Left forelimb (tissue), 1 donor: ENCODE results near the gene NDUFV2.

ENCODE experiments used
- DNase-seq: peaks from one replicate; pipeline ENCODE4 v3.0.0-alpha.2; 2018; ENCODE audit warnings: low spot score

The NDUFV2 gene

DNA sequence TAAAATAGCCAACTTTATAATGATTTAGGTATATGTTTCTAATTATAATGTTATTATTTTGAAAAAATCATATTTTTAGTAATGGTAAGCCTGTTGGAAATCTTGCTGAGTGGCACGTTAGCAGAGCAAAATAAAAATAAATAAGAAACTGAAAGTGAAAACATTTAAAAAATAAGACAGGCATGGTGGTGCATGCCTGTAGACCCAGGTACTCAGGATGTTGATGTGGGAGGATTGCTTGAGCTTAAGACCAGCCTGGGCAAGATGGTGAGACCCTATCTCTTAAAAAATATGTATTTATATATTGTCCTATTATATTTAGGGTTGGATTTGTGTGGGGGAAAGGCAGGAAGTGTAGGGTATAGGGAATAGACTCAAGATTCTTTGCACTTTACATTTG lies 18.3 kb downstream of the NDUFV2 start:
- DNase-seq: no peak

DNA sequence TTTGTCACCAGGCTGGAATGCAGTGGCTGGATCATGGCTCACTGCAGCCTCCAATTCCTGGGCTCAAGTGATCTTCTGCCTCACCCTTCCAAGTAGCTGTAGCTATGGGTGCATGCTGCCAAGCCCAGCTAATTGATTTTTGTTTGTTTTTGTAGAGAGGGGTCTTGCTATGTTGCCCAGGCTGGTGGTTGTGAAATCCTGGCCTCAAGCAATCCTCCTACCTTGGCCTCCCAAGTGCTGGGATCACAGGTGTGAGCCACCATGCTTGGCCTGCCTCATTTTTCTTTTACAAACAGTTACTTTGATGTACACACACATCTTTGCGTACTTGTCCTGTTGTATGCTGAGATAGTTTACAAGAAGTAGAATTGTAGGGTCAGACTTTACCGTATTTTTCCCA lies 21.0 kb downstream of the NDUFV2 start:
- DNase-seq: no peak

DNA sequence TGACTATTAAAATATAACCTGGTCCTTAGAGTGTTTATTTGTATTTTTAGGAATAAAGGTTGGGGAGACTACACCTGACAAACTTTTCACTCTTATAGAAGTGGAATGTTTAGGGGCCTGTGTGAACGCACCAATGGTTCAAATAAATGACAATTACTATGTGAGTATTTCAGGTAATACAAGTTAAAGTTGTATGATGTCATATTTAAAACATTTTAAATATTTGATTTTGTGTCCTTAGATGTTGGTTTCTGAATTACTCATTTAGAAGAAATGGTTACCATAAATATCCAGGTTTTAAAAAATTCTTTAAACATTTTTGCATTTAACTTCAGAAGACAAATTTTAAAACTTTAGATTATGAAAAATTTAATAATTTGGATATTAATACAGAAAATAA lies 22.3 kb downstream of the NDUFV2 start:
- no peak for DNase-seq

DNA sequence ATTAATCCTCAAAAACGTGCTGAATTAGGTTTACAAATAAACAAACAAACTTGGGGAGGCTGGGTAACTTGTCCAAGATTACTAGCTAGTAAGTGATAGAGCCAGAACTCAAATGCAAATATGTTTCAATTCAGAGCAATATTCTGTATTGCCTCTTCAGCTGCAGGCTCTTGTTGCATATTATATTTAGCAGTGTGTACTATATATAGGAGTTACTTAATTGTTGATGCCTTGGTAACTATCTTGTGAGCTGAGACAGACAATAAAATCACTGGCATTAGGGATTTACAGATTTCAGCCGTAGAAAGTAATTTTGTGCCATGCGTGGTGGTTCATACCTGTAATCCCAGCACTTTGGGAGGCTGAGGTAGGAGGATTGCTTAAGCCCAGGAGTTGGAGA lies 23.8 kb downstream of the NDUFV2 start:
- no peak for DNase-seq

DNA sequence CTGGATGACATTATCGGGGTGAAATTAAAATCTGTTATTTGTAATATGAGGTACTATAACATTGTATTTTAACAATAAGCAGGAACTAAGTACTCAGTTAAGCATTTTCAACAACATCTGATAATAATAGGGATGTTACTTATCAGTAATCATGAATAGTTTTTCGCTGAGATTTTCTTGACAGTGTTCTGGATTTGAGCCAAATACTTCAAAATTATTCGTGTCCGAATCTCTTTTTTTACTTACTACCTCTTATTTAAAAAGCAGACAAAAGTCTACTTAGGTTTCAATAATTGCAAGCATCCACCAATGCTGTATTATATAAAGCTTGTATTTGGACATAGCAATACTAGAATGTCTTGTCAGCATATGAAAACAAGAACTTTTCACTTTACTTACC lies 27.7 kb downstream of the NDUFV2 start:
- no peak for DNase-seq

DNA sequence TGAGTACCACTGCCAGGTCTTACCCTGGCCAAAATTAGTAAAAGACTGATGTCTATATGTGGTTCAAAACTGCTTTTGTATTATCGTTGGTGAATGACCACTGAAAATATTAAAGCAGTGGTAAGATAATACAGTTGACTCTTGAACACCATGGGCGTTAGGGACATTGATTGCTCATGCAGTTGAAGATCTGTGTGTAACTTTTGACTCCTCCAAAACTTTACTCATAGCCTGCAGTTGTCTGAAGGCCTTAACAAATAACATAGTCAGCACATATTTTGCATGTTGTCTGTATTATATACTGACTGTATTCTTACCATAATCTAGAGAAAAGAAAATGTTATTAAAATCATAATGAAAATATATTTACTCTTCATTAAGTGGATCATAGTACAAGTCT lies 28.3 kb downstream of the NDUFV2 start:
- DNase-seq: no peak

DNA sequence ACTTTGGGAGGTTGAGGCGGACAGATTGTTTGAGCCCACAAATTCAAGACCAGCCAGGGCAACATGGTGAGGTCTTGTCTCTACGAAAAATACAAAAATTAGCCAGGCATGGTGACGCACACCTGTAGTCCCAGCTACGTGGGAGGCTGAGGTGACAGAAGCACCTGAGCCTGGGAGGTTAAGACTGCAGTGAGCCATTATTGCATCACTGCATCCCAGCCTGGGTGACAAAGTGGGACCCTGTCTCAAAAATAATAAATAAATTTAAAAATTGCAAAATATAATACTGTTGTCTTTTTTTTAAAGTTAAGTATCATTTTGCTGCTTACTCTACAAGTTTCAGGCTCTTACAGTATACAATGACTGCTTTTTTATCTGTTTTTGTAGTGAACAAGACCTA lies 30.1 kb downstream of the NDUFV2 start:
- DNase-seq: no peak

DNA sequence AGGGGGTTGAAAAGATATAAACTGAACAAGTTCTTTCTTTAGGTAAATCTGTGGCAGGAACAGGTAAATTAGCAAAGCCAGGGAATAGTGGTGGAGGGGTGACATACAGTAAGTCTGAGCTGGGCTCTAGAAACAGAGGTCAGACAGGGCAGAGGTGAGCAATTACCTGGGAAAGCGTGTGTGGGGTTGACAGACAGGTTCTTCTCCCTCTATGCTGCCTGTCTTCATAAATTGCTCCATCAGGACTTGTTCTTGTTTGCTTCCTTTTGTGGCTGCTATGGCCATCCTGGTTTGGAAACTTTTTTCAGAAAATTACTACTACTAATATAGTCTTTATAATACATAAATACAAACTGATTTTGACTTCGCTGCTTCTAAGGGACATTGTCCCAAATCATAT lies 30.7 kb downstream of the NDUFV2 start:
- no peak for DNase-seq

DNA sequence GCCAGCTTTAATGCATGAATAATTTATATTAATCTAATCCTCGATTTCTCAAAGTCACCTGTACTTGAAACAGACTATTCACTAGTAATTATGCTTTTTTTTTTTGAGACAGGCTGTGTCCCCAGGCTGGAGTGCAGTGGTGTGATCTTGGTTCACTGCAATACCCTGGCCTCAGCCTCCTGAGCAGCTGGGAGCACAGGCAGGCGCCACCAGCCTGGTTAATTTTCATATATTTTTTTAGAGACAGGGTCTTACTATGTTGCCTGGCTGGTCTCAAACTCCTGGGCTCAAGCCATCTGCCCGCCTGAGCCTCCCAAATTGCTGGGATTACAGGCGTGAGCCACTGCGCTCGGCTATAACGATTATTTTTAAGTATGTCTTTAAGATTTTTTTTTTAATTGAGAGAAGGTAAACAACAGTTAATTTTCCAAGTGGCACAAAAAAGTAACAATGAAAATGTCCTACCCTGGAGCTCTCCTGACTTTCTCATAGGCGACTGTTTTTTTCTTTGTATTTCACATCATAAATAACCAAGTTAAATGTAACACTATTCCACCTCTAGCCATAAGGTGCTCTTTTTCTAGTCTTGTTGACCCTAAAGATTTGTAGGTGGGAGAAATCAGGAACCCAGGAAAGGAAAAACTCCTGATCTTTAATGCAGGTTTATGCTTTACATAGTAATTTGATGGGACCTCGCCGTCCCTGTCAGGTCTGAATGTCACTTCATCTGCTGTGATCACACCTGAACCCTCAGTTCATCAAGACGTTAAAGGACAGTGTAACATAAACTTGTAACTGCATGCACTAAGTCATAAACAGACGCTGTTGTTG lies 32.8 kb downstream of the NDUFV2 start:
- no peak for DNase-seq

DNA sequence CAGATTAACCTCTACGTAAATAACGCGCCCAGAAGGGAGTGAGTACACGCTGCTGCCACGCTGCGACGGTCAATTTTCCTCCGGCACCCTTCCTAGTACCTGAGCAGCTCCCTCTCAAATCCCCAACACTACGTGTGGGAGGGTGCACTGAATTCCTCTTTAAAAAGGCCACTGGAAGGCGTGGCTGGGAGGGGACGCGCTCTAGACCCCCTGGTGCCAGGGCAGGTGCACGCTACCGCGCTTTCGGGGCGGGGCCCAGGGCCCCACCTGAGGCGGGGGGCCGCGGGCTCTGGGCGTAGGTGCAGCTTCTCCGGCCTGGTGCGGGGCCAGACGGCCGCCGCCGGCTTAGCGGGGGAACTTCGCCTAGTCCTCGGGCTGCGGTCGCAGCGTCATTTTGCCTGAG lies 33.4 kb downstream of the NDUFV2 start:
- DNase-seq: no peak

DNA sequence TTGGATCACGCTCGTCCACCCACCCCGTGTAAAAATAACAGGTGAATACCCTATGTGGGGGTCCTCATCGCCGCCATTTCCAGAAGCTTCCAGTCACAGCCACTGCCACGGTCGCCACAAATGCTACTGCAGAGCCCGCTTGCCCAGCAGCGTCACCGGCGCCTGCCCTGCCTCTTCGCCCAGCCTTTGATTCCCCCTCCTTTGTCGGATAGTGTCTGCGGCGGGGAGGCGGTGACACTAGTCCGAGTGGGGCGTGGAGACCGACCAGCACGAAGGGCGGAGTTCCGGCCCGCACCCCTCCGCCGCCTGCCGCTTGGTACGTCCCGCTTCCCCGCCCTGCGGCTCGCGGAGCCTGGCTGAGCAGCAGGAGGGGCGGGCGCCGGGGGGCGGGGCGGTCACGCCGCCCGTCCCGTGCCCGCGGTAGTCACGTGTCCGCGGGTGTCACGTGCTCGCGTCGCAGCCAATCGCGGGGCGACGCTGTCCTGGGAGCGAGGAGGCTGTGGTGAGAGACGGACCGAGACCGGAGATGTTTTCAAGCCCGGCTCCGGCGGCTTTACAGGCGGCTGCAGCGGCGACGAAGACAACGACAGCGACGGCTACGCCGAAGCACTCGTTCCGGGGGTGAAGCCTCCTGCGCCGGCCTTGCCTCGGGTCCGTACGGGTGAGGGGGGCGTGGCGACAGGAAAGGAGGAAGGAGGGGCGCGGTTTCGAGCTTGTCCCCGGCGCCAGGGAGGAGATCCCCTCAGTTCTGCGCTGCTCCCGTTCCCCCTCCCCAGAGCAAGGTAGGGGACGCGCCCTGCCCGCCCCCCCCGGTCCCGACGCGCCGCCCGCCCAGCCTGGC lies 34.0 kb downstream of the NDUFV2 start, which contains the start of gene ANKRD12:
Gene ANKRD12 (plus strand): TSS at position 467 of the 841 bp plus-strand sequence. CDS start 45,652 bp downstream, outside the sequence.
- DNase-seq: peak; percentile 97

DNA sequence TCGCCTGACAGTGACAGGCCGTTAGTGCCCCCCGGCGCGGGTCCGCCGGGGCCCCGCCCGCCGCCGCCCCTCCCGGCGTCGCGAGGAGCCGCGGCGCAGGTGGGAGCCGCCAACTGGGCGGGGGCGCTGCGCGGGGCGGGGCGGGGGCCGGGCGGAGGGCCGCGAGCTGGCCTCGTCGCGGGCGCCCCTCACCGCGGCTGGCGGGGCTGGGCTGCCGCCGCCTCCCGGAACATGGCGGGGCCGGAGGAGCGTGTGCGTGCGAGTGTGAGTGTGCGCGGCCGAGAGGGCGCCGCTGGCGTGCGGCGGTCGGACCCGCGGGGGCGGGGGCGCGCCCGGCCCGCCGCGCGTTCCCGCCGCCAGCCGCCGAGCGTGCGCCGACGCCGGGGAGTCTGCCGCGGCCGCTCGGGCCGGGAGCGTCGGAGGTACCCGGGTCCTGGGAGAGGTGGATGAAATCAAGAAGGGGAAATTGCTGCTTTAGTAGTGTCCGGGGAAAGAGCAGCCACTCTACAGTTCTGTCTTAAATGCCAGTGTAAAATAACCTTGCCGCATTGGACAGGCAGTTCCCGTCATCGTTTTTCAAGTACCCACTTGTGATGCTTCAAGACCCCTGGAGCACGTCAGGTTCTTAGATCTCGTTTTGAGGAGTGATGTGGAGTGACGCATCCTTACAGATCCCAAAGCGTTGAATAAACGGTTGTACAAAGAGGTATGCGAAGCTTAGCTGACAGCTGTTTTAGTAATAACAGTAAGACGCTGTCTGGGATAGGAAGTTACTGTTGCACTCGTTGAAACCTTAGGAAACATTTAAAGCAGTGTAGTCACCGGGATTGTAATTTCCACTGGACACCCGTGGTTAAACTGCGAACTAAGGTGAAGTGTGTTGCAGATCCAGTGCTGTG lies 34.9 kb downstream of the NDUFV2 start:
- DNase-seq: no peak

DNA sequence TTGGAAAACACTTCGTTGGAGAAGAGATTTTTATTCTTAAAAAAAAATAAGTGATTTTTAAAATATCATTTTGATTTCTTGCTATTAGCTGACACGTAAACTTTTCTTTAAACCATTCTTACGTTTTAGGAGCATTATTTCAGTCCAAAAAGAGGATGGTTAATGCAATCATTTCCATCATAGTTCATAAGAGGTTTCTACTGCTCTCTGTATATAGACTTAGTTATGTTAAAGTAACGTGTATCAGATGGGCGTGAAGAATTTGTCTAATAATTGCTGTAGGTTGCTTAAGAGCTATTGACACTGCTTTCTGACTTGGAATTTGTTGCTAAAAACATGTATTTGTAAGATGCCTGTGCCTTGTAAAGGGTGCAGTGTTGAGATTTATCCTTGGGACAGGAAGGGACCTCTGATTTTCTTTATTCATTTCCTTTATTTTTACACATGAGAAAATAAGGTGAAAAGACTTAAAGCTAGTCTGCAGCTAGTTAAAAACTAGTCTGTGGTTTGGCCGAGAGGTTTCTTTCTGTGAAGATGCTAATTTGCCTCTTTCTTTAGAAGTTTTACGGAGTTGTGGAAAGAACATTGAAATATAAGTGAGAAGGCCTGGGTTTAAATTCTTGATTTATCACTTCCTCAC lies 37.0 kb downstream of the NDUFV2 start:
- DNase-seq: no peak

DNA sequence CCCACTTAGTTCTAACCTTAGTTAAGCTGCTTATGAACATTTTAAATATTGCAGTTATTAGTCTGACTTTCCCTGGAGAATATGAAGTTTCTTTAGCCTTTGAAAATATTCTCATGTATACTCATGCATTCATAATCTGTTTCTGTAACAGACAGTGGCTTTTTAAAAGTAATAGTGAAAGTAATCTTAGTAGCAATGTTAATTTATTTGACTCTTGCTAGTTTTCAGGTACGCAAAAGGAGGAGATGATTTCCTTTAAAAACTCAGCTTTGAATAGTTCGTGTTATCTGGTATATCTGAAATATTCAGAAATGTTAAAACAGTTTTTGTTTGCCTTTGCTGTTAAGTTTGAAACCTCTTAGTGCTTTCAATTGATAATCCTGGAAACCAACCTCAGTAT lies 37.9 kb downstream of the NDUFV2 start:
- no peak for DNase-seq

DNA sequence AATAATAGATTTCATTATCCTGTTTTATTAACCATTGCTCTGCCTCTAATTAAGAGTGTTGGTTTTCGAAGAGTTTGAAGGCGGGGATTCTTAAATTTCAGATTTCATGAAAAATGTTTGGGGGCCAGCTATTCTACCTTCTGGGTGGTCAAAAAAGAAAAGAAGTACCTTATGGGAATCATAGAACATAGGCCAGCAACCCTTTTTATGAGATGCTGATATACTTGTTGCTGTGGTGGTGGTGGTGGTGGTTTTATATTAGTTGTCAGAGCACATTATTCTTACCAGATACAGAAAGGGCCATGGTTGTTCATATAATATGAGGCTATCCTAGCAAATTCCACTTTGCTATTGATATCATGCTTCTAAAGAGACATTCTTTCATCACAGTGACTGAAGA lies 38.5 kb downstream of the NDUFV2 start:
- DNase-seq: no peak

DNA sequence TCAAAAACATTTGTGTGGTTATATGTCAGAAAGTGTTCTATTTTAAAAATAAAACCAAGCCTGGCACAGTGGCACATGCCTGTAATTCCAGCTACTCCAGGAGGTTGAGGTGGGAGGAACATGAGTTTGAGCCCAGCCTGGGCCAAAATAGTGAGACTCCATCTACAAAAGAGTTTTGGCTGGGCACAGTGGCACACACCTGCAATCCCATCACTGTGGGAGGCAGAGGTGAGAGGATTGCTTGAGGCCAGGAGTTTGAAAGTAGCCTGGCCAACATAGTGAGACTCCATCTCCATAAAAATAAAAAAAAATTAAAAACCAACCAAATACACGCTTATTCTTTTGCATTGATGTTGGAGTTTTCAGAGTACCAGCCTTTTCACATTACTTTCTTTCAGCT lies 43.7 kb downstream of the NDUFV2 start:
- no peak for DNase-seq

DNA sequence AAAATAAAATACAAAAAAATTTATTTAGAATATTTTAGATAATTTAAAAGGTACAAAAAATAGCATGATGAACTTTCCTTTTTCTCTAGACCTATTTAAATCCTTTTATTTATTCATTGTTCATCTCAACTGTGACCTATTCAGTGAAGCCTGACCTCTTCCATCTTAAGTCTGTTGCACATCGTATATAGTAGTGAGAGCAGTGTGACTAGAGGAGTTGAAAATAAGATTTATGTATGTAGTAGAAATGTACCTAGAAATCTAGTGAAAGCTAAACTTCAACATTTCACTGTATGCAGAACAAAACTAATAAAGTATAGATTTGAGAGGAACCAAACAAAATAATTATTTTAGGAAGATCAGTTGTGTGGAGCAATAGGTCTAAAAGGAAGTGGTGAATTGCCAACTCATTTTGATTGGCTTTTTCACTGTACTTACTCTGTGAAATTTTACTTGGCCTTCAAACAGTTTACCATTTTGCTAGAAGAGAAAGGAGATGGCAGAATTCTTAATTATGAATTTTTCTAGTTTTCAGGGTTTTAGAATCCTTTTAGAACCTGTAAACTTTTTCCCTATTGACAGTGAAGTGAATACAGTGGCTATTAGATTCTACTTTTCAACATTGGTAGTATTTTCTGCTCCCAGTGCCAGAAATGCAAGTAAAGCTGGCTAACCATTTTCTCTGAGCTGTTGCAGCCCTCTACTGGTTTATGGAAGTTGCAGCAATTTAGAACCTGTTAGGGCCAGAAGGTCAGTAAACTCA lies 45.1 kb downstream of the NDUFV2 start:
- DNase-seq: no peak

DNA sequence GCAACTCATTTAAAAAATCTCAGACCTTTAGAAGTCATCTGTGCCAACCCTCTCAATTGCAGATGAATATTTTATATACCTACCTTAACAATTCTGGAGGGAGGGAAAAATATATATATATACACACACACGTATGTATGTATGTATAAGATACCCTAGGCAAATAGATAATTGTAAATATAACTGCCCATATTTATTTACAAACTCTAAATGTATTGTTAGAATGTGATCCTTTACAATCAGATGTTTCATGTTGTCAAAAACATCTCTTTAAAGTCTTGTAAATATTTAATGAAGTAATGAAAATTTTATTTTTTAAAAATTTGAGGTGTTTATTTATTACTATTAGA lies 45.7 kb downstream of the NDUFV2 start:
- no peak for DNase-seq

DNA sequence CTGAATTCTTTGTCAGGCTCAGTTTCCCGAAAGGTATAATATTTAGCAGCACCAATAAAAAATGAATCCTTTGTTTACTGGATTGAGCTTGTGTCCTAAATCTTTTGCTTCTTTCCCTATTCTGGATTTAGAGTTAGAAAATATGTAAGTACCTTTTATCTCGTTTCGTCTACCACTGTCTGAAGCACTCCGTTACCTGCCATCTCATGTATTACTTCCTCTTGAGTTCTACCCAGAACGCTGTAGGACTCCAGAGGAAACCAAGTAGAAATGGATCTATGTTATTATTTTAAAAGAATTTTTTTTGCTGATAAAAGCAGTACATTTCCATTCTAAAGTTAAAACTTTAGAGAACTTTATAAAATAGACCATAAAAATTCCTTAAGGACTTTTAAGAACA lies 47.6 kb downstream of the NDUFV2 start:
- no peak for DNase-seq

DNA sequence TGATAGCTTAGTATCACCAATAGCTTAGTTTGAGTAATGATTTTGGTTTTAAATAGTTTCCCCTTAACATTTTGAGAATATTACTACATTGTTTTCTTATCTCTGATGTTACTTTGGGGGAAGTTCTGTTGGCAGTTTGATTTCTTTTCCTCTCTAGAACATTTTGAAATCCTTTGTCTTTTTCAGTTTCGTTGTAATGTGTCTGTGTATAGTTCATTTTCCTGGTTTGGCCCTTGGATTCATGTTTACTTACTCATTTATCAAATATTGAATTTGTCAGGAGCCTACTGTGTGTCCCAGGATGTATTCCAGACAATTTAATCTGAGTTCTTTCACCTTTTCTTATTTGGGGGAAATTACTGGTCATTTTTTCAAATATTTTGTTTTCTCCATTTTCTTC lies 50.8 kb downstream of the NDUFV2 start:
- DNase-seq: no peak

DNA sequence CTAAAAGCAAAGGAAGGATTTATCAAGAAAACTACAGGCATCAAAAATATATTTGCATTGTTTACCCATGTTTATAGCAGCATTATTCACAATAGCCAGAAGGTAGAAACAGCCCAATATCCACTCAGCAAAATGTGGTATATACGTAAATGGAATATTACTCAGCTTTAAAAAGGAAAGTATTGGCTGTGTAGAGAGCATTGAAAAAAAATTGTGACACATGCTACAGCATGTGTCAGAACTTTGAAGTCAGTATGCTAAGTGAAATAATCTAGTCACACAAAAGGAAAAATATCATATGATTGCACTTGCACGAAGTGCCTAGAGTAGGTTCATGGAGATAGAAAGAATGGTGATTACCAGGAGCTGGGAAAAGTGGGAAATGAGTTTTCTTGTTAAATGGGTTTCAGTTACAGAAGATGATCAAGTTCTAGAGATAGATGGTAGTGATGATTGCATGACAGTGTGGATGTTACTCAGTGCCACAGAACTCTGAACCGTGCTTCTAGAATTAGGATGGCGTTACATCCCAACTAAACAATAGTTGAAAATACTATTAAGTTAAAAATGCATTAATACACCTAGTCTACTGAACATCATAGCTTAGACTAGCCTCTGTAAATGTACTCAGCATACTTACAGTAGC lies 54.2 kb downstream of the NDUFV2 start:
- no peak for DNase-seq
